ENCODE data around the gene KRT85. TPM values are rescaled to one million over a fixed set of nuclear protein-coding genes. Genes with fewer than 3 reads are reported as not detected.

KRT85 gene
- total RNA-seq, 1 experiment from 2014 or later, result not detected

DNA sequence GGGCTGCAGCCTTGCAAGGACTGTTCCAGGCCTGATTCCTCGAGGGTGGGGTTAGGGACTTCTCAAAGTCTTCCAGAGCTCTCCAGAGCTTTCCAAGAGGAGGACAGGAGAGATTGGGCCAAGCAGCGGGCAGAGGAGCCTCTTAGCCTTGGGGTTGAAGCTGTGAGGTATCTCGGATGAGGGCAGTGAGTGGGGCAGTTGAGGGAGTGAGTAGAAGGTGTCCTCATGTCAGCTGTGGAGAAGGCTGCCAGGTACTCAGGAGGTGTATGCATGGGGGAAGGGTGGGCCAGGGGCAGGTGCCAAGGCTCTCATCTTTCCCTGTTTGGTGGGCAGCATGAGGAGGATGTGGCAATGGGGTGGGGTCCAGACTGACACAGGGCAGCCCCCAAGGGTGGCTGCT lies 53.8 kb downstream of the KRT85 start:
- Histone ChIP-seq H2AFZ (ENCODE audit: low read length) (no peak overlapping the region), H3K9ac (ENCODE audit: low read length) (no peak overlapping the region), H3K4me3 (ENCODE audit: low read length) (no peak overlapping the region), H3K4me1 (ENCODE audit: low read length) (no peaks in the 10 kb centered on the region), H3K4me2 (ENCODE audit: low read depth, low read length, poor library complexity, severe bottlenecking) (no peak overlapping the region), H3K27ac (ENCODE audit: low read length) (no peak overlapping the region), H3K27me3 (ENCODE audit: low read length) (peaks cover 2% of the 10 kb centered on the region; the same call in 1 of the 2 replicates), H4K20me1 (ENCODE audit: insufficient read depth, low read depth, low read length) (no peaks in the 10 kb centered on the region), H3K9me2 (replicated peaks; ENCODE audit: insufficient read depth, low read length) (no peaks in the 10 kb centered on the region), H3K79me2 (ENCODE audit: low read length) (no peaks in the 10 kb centered on the region), H3K36me3 (ENCODE audit: insufficient read depth, low read length) (no peaks in the 10 kb centered on the region), H3K9me3 (ENCODE audit: low read length) (no peaks in the 10 kb centered on the region)
- no peak for DNase-seq

DNA sequence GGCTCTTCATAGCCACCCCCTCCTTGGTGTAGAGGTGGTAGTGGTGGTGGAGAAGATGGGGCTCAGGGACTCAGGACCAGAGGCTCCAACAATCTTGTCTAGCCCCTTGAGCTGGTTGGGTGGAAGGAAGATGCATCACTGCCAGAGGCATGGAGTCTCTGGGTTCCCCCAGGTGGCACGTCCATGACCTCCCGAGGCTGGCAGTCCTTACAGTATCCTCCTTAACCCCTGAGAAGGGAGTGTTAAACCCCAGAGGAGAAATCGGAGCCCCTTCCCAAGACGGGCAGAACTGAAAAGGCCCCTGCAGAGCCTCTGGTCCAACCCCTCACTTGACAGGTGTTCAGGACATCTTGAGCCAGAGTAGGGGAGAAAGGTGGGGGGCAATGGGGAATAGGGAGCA lies 55.2 kb downstream of the KRT85 start:
- no peak overlapping the region for H3K4me2 ChIP-seq (ENCODE audit: low read depth, low read length, poor library complexity, severe bottlenecking)
- H4K20me1 ChIP-seq (ENCODE audit: insufficient read depth, low read depth, low read length), result no peaks in the 10 kb centered on the region
- no peak overlapping the region for H3K4me3 ChIP-seq (ENCODE audit: low read length)
- H3K9ac ChIP-seq (ENCODE audit: low read length), result no peak overlapping the region
- H3K9me3 ChIP-seq (ENCODE audit: low read length), result no peaks in the 10 kb centered on the region
- no peaks in the 10 kb centered on the region for H3K9me2 ChIP-seq (replicated peaks; ENCODE audit: insufficient read depth, low read length)
- H2AFZ ChIP-seq (ENCODE audit: low read length), result no peak overlapping the region
- no peaks in the 10 kb centered on the region for H3K4me1 ChIP-seq (ENCODE audit: low read length)
- DNase-seq, result no peak
- H3K27ac ChIP-seq (ENCODE audit: low read length), result no peak overlapping the region
- H3K27me3 ChIP-seq (ENCODE audit: low read length), result peaks cover 2% of the 10 kb centered on the region; the same call in 1 of the 2 replicates
- H3K36me3 ChIP-seq (ENCODE audit: insufficient read depth, low read length), result no peaks in the 10 kb centered on the region
- H3K79me2 ChIP-seq (ENCODE audit: low read length), result no peaks in the 10 kb centered on the region

DNA sequence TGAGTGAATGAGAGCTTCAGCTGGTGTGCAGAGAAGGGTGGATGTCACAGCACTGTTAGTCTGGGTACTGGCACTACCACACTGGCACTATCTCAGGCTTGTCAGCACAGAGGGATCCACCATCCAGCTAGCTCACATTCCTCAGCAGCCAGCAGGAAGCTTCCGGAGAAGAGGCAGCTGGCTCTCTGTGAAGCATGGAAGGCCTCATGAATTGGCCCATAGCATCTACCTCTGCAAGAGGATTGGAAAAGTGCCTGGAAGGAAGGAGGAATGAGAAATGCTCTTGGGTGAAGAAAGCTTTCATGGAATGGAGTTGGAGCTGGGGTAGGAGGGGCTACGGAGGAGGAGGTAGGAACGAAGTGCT lies 56.0 kb downstream of the KRT85 start:
- Histone ChIP-seq H3K4me3 (ENCODE audit: low read length) (no peak overlapping the region), H3K4me2 (ENCODE audit: low read depth, low read length, poor library complexity, severe bottlenecking) (no peak overlapping the region), H4K20me1 (ENCODE audit: insufficient read depth, low read depth, low read length) (no peaks in the 10 kb centered on the region), H3K9me2 (replicated peaks; ENCODE audit: insufficient read depth, low read length) (no peaks in the 10 kb centered on the region), H3K79me2 (ENCODE audit: low read length) (no peaks in the 10 kb centered on the region), H3K9me3 (ENCODE audit: low read length) (no peaks in the 10 kb centered on the region), H2AFZ (ENCODE audit: low read length) (no peak overlapping the region), H3K9ac (ENCODE audit: low read length) (no peak overlapping the region), H3K27ac (ENCODE audit: low read length) (no peak overlapping the region), H3K27me3 (ENCODE audit: low read length) (peaks cover 2% of the 10 kb centered on the region; the same call in 1 of the 2 replicates), H3K4me1 (ENCODE audit: low read length) (no peaks in the 10 kb centered on the region), H3K36me3 (ENCODE audit: insufficient read depth, low read length) (no peaks in the 10 kb centered on the region)
- DNase-seq, result no peak

DNA sequence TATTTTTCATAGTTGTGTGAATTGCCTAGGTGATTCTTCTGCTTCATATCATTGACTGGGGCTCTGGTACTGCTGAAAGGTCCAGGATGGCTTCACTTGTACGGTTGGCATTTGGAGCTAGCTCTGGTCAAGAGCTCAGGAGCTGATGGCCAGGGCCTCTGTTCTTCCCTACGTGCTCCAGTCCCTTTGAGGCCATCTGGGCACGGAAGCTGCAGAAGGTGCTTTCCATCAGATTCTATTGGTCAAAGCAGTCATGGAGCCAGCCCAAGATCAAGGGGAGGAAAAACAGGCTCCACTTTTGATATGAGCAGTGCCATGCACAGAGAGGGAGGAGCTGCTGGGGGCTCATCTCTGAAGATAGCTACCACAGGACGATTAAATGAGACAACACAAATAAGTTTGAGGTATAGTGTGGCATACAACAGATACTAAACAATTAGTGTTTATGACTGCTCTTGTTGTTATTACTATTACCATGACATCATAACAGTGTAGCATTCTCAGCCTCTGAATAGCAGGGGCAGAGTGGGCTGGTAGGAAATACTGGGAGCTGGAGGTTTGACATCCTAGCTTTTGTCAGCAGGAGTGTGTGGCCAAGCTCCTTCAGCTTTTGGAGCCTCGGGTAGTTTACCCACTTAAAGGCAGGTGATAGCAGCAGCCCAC lies 56.5 kb downstream of the KRT85 start:
- no peak overlapping the region for H3K9ac ChIP-seq (ENCODE audit: low read length)
- peaks cover 2% of the 10 kb centered on the region; the same call in 1 of the 2 replicates for H3K27me3 ChIP-seq (ENCODE audit: low read length)
- no peaks in the 10 kb centered on the region for H3K4me1 ChIP-seq (ENCODE audit: low read length)
- no peak overlapping the region for H2AFZ ChIP-seq (ENCODE audit: low read length)
- H3K9me2 ChIP-seq (replicated peaks; ENCODE audit: insufficient read depth, low read length), result no peaks in the 10 kb centered on the region
- H3K27ac ChIP-seq (ENCODE audit: low read length), result no peak overlapping the region
- H3K9me3 ChIP-seq (ENCODE audit: low read length), result no peaks in the 10 kb centered on the region
- H3K36me3 ChIP-seq (ENCODE audit: insufficient read depth, low read length), result no peaks in the 10 kb centered on the region
- no peaks in the 10 kb centered on the region for H4K20me1 ChIP-seq (ENCODE audit: insufficient read depth, low read depth, low read length)
- no peak for DNase-seq
- H3K4me2 ChIP-seq (ENCODE audit: low read depth, low read length, poor library complexity, severe bottlenecking), result no peak overlapping the region
- H3K4me3 ChIP-seq (ENCODE audit: low read length), result no peak overlapping the region
- no peaks in the 10 kb centered on the region for H3K79me2 ChIP-seq (ENCODE audit: low read length)

Other genes with a start within 250 kb of the KRT85 start
- gene KRT80, start 175.5 kb downstream of the KRT85 start, total RNA-seq (2014; rRNA removed; shearing (Covaris generic); ENCODE audit: low replicate concordance), result not detected in 2 replicates
- gene KRT7, start 134.2 kb downstream of the KRT85 start, total RNA-seq (2014; rRNA removed; shearing (Covaris generic); ENCODE audit: low replicate concordance), result not detected in 2 replicates
- gene KRT86, start 92.8 kb downstream of the KRT85 start, total RNA-seq (2014; rRNA removed; shearing (Covaris generic); ENCODE audit: low replicate concordance), result not detected in 2 replicates
- not detected in 2 replicates for gene KRT81, start 75.9 kb downstream of the KRT85 start, total RNA-seq (2014; rRNA removed; shearing (Covaris generic); ENCODE audit: low replicate concordance)
- not detected in 2 replicates for gene KRT83, start 46.1 kb downstream of the KRT85 start, total RNA-seq (2014; rRNA removed; shearing (Covaris generic); ENCODE audit: low replicate concordance)
- gene KRT84, start 18.2 kb upstream of the KRT85 start, total RNA-seq (2014; rRNA removed; shearing (Covaris generic); ENCODE audit: low replicate concordance), result not detected in 2 replicates
- not detected in 2 replicates for gene KRT82, start 38.9 kb upstream of the KRT85 start, total RNA-seq (2014; rRNA removed; shearing (Covaris generic); ENCODE audit: low replicate concordance)
- not detected in 2 replicates for gene KRT75, start 66.9 kb upstream of the KRT85 start, total RNA-seq (2014; rRNA removed; shearing (Covaris generic); ENCODE audit: low replicate concordance)
- not detected in 2 replicates for gene KRT6B, start 84.7 kb upstream of the KRT85 start, total RNA-seq (2014; rRNA removed; shearing (Covaris generic); ENCODE audit: low replicate concordance)
- not detected in 2 replicates for gene KRT6C, start 106.3 kb upstream of the KRT85 start, total RNA-seq (2014; rRNA removed; shearing (Covaris generic); ENCODE audit: low replicate concordance)
- not detected in 2 replicates for gene KRT6A, start 125.8 kb upstream of the KRT85 start, total RNA-seq (2014; rRNA removed; shearing (Covaris generic); ENCODE audit: low replicate concordance)
- gene KRT5, start 152.9 kb upstream of the KRT85 start, total RNA-seq (2014; rRNA removed; shearing (Covaris generic); ENCODE audit: low replicate concordance), result not detected in 2 replicates
- gene KRT71, start 185.7 kb upstream of the KRT85 start, total RNA-seq (2014; rRNA removed; shearing (Covaris generic); ENCODE audit: low replicate concordance), result not detected in 2 replicates
- gene KRT74, start 206.4 kb upstream of the KRT85 start, total RNA-seq (2014; rRNA removed; shearing (Covaris generic); ENCODE audit: low replicate concordance), result not detected in 2 replicates
- not detected in 2 replicates for gene KRT72, start 234.0 kb upstream of the KRT85 start, total RNA-seq (2014; rRNA removed; shearing (Covaris generic); ENCODE audit: low replicate concordance)

Measured in Karpas-422 (cell line).